HG02870 (cell line): ENCODE results near the gene ABLIM2.

Source experiments
- ATAC-seq: cut with Tn5 transposase; IDR thresholded peaks from one replicate; pipeline ENCODE4 v1.9.1; 2021; ENCODE audit warnings: mild to moderate bottlenecking, moderate library complexity; ENCODE audit not compliant: unreplicated experiment

The ABLIM2 gene

DNA sequence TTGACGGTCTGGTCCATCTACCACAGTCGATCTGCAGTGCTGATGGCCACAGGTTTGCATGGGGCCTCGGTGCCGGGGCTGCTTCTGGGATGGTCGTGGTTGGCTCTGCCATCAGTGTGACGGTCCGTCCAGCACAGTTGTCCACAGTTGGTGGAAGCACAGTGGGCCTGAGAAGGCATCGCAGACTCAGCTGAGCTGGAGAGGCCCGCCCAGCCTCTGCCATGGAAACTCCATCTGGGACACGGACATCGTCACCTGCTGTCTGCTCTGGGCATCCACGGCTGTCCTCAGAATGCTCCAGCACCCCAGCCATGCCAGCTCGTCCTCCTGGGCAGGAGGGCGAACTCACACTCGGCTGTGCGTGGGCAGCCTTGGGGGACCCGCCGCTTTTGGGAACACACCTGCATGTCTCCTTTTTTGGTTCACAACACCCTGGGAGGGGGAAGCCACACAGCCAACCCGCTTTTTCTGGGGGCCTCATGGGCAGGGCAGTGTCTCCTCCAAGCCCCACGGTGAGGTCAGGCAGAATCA, 33.0 kb downstream of the ABLIM2 start:
- ATAC-seq = no peak

DNA sequence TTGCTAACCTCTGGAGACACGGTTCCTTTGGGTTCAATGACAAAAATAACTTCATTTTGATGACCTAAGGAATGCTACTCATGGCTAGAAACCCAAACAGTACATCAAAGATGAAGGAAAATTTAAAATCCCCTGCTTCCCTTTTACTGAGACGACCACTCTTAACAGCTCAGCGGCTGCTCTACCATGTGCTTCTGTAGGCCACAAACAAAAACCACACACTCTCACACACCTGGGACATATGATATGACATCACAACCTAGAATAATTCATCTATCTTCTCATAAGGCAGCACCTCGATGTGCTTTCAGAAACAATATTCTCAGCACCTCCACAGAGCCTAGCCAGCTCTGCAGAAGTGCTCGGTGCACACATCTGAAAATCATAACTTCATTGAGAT, 34.7 kb downstream of the ABLIM2 start:
- no peak for ATAC-seq

DNA sequence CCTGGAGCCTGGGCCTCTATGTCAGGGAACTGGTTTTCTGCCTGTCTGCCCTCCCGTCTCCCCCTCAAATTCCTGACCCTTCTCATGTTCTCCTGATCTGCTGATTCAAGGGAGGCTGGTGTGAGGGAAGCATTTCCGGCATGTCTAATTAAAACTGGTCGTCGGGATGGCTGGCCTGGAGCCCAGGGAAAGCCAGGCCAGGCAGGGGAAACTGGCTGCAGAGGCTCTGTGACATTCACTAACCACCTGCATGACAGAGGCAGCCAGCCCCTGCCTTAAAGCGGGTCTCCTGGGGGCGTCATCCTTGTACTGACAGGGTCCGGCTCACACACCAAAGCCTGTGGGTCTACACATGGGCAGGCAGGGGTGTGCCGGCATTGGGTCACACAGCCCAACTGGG, 35.2 kb downstream of the ABLIM2 start:
- ATAC-seq = no peak

DNA sequence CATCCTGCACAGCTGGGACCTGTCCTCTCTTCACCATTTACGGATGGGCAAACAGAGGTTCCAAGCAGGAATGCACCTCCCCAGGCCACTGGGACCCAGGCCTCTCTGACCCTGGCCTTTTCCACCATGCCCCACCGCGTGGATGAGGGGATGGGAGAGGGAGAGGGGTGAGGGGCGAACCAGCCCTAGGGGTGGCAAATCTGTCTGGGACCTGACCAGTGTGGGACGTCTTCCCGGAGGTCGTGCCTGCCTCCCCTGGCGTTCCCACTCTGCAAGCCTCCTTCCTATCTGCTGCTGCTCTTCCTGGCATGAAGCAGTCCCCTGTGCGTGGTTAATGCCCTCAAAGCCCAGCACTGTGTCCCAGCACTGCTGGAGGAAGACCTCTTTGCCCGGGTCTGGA, 35.9 kb downstream of the ABLIM2 start:
- ATAC-seq = no peak

DNA sequence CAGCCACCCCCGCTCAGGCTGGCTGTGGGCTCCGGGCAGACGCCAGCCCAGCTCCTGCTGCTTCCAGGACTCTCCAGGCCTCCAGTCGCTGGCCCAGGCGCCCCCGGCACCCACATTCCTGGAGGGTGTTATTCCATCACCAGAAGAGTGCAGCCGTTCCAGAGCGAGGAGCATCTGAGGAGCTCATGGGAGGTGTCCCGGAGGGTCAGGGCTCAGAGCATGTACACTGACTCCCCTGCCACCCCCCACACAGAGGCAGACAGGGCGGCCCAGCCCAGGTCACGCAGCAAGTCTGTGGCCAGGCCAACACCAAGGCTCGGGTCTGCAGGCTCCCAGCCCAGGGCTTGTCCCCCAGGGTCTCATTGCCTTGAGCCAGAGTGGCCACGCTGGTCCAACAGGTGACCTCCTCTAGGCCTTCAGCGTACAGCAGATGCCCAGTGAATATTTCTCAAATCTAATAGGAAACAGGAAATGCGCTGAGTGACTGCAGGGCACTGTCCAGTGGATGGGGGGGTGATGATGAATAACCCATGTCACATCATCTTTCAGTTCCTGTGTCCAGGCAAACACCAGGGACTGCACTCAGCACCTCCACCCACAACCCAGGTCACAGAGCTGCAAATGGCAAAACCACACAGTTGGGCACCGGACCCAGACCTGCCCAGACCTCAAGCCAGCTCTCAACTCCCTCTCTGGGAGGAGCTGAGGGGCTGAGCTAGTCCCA, 37.2 kb downstream of the ABLIM2 start:
- no peak for ATAC-seq

DNA sequence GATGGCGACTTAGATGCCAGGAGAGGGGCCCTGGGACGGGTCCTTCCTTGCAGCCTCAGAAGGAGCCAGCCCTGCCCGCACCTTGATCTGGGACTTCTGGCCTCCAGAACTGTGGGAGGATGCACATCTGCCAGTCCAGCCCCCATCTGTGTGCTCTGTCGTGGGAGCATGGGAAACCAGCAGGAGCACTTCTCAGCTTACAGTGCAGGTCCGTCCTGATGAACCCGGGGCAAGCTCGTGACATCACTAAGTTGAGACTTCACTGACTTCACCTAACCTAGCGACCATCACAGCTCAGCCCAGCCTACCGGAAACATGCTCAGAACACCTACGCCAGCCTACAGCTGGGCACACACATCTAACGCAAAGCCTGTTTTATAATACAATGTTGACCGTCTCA, 38.1 kb downstream of the ABLIM2 start:
- no peak for ATAC-seq

DNA sequence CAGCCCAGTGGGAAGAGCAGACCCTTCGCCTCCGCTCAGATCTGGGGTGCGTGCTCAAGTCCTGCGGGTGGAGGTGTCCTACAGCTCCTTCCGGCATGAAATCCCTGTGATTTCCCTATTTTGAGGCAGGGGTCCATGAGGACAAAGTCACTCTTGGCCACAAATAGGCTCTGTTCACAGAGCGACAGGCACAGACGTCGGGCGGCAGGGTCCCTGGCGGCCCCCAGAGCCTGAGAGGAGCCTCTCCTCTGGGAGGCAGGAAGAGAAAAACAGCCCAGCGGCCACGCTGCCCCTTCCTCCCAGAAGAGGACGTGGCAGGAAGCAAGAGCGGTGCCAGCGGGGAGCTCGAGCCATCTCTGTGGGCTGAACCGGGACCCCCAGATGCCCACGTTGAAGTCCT, 38.7 kb downstream of the ABLIM2 start:
- no peak for ATAC-seq

DNA sequence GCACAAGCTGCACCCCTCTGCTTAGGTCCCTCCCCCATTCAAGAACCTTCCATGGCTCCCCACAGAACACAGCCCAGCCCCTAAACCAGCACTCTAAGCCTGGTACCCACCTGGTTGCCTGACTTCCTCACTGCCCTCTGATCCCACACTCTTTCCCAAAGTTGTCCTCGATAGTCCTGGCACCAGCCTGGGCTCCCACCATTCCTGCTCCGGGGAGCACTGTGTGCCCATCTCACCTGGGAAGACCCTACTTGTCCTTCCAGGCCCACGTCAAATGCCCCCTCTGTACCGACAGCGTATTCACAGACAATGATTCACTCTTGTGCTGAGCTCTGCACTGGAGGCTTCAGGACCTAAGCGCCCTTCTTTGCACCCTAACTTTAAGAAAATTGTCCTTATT, 40.1 kb downstream of the ABLIM2 start:
- ATAC-seq = no peak

DNA sequence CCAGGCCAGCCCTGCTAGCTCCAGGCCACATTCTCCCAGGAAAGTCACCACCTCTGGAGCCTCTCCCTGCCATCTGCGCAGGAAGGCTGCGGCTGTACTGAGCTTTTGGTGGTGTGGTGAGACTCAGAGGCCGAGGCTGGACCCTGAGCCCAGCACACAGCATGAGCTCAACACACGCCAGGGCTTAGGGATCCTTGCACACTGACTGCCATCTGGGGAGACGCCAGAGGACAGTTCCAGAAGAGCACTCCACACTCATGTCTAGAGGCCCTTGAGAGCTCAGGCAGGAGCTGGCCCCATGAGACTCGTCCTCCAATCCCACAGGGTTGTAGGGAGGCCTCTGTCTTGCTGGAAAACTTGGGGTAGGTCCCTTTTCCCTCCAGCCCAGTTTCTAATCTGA, 40.6 kb downstream of the ABLIM2 start:
- no peak for ATAC-seq

DNA sequence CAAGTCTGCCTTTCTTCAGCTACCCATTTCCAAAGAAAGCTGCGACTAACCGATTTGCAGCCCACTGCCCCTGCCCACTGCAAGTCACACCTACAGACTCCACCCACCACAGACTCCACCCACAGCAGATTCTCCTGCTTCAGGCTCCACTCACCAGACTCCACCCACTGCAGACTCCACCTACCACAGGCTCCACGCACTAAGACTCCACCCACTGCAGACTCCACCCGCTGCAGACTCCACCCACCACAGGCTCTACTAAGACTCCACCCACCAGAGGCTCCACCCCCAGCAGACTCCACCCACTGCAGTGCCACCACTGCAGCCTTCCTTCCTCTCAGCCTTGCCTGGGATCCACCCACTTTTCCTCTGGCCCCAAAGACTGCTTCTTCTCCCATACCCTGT, 41.3 kb downstream of the ABLIM2 start:
- peak; percentile 60 for ATAC-seq

DNA sequence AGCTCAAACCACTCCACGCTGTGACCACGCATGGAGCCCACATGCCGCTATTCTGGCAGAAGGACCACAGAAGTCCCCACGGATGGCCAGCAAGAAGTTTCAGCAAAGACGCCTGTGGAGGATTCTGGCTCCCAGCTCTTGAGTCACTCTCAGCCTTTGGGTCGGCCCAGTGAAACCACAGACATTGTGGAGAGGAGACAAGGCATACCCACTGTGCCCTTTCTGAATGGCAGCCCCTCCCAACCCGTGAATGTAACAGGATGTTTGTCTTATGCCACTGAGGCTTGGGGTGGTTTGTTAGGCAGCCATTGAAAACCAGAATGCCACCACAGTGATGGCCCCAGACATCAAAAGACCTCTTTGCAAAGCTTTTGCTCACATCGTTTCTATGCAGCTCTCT, 42.7 kb downstream of the ABLIM2 start:
- ATAC-seq = no peak

DNA sequence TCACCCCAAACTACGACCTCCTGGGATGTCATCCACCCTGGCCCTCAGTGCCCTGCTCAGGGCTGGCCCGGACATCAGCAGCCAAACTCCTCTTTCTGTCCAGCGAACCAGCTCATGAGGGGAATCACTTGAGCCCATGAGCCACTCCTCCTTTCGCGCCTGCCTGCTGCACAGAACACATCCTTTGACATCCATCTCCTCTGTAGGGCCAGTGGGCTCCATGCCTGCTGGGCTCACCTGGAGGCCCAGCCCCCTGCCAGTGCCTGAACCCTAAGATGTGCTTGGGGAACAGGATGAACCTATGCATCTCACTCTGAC, 43.5 kb downstream of the ABLIM2 start:
- ATAC-seq = no peak

DNA sequence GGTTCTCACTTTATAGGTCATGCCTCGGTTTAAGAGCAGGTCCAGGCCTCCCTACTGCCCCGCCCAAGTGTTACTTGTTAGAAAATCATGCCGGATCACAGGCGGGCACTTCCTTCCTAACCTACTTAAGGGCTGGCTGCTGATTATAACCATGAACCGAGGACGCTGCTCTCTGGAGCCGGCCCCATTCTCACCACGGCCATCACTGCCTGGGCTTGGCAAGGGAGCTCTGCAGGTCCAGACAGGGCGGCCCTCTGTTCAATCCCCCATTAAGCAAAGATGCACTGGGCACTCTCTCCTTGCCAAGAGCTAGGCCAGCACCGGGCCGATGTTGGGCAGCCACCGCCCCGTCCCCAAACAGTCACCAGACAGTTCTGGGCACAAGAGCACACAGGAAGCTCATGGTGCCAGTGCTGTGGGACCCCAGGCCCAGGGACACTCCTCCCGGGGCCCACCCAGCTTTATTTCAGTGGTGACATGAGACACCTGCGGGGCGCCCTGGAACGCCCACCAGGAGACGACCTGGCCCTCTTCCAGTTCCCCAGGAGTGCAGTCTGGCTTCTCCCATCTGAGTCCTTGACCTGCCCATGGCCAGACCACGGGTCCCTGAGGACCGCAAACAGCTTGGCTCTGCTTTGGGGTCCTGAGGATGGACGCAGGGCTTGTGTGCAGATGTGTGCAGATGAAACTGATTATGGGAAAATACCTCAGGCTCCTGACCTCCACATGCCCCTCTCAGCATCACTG, 44.0 kb downstream of the ABLIM2 start:
- ATAC-seq = no peak

DNA sequence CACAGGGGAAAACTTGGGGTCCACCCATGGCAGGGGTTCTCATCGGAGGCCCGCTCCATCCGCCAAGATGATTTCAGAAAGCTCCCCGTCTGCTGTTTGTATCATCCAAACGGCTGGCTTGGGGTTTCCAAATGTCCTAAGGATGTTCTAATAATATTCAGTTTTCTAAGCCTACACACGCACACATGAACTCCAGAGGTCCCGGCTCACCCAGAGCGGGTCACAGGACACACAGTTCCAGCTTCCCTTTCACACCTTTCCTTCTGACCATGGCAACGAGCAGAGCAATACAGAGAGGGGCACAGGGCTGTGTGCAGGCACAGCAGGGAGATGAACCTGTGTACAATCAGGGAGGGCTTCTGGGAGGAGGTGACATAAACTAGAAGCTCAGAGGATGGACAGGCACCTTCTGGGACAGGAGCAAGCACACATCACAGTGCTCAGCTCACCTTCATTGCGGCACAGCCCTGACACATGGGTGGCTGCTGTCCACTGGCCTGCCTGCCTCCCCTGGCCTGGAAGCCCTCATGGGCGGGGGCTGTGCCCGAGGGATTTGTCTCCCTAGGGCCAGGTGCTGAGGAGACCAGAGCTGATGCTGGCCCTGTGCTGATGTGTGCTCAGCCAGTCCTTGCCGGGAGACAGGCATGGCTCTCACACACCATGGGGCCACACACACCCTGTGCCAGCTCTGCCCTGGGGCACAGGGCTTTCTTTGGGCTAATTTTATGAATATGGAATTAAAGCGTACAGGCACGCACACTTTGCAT, 44.8 kb downstream of the ABLIM2 start:
- ATAC-seq = no peak

DNA sequence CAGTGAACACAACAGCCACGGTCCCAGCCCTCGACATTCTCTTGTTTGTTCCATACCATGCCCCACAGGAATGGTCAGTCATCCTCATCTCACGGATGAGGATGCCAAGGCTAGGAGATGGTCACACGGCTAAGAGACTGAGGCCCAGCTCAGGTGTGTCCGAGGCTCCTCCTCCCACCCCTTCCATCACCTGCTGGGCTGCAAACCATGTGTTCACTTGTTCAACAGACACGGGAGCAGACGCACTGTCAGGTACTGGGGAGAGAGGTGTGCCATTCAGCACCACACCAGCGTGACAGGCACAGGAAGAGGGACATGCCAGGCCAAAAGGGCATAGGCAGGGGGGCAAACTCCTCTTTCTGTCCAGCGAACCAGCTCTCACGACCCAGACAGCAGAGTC, 45.9 kb downstream of the ABLIM2 start:
- no peak for ATAC-seq

DNA sequence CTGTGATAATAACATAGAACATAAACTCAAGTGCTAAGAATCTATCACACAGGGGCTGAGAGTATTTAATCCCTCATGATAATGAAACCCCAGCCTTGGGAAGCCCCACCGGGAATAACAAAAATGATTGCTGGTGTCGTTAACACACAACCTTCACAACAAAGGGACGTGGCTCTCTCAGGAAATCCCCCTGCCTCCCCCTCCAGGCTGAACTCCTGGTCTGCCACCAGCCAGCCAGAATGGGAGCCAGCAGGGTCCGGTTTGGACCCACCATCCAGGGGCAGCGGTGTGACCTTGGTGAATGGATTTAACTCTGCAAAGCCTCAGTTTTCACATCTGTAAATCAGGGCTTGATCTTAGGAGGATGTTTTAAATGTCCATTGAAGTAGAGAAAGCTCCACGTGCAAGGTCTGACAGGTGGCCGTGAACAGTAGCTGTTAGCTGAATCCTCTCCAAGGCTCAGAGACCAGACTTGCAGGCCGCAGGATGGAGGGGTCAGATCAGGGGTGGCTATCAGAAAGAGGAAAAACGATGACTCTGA, 46.5 kb downstream of the ABLIM2 start:
- ATAC-seq = no peak

DNA sequence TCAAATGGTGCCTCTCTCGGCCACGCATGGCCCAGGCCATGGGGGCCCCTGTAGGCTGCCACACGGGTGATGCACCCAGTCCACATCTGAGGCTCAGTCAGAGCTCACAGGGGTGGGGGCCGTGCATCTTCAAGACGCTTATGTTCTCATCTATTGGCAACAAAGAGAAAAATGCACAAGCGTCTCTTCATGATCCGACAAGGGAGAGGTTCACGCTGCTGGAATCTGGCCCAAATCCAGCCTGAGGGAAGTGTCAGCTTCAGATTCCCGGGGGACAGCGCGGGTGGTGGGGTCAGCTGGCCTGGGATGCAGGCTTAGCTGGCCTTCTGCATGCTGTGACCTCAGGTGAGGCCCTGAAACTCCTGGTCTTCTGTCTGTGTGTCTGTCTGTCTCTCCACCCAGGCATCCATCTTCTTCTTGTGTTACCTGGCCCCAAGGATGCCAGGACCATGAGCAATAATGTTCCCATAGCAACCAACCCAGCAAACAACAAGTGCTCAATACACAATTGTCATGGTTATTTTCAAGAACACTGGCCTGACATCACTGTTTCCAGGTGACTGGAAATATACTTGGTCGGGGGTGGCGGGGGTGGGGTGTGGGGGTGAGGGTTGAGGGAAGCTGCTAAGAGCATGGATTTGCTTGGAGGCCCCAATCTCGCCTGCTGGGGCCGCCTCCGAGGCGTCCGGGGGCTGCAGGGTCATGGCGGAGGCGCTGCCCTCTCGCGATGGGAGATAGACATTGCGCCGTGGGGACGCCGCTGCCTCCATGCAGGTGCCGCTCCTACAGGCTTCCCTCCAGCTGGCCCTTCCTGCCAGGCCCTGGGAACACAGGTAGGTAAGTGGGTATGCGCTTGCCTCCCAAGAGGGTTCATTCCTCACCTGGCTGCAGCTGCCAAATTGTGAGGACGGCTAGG, 48.3 kb downstream of the ABLIM2 start:
- no peak for ATAC-seq

DNA sequence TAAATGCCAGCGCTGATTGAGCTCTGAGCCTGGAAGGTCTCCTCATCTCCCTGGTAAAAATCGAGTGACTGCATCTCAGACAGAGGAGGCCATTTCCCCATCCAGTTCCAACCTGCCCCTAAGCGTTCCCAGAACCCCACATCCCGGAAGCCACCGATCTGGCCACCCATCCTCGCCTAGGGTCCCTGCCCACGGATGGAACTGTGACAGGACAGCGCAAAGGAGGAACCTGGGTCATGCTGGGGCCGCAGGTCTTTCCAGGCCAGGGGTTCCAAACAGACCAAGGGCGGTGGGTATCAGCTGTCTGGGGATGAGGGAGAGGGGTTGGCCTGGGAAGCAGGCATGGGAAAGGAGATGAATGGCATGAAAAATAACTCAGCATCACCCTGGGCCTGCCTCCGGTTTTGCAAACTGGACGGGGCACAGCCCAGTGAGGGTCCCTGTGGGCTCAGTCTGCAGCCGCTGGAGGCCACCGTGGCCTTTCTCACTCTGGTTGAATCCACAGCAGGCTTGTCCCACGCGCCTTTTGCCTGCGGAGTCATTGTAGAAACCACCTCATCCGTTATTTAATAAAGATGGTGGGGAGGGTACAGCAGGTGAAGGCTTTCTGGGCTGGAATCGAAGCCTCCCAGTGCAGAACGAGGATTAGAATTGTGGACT, 49.1 kb downstream of the ABLIM2 start:
- no peak for ATAC-seq

DNA sequence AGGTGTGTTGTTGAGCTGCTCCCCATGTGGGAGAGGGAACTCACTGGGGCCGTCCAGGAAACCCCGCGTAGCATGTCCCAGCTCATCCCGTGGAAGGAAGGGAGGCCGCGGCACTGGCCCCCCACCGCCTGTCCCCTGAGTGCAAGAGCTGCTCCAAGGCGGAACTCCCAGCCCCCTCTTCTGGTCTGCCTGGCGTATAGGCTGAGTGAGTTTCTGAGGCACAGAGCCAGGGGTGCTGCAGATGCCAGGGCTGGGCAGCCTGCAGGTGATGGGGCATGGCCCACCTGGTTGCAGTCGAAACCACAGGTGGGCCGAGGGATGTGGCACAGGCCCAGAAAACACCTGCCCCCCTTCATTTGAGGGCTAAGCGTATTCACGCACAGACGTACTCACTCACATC, 49.6 kb downstream of the ABLIM2 start:
- no peak for ATAC-seq

DNA sequence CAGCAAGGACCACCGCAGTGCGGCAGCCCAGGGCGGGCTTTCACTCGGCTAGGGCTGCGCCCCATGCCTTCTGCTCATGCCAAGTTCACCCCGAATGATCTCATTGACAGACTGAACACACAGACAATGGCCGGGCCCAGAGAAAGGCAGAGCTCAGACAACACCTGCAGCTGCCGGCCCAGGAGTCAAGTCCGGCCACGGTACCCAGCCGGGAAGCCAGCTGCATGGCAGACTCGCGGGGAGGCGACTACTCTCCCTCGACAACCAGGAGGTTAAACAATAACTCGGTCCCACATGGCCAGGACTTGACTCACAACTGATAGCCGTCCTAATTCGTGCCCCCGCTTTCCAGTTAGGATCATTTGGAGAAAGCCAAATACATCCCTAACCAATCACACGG, 50.4 kb downstream of the ABLIM2 start:
- ATAC-seq = no peak
